ENCODE data around the gene NKX1-2.

Gene NKX1-2

DNA sequence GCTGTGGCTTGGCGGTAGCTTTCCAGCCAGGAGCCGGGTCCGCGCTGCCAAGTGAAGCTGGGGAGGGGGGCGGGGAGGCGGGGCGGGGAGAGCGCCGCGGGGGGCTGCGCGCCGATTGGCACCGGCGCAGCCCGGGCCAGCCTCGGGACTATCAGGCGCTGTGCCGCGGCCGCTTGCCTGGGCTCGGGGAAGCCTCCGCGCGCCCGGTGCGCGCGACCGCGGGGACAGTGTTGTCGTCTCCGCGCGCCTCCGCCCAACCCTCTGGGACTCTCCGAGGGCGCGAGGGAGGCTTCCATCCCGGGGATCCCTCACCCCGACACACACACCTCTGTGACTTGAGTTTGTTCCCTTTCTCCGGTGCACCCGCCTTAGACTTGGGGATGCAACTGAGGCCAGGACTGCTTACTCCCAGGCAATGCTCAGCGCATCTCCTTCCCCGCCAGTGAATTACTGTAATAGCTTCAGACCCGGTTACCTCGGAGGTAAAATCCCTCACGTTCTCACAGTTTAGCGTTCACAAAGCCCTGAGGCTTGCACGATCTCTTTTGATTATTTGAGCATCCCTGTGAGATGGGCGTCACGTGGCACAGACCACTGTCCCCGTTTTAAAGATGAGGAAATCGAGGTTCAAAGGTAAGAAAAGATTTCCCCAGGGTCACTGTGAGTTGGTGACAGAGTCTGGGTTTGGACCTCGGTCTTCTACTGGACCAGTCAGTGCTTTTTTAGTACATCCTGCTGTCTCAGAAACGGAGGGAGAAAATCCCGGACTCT is at the start of gene NKX1-2:
Gene NKX1-2, minus strand, starts transcription at position 24 of the 771 bp plus-strand sequence. CDS start 92 bp downstream, outside the sequence.
- peak; percentile 18 for DNase-seq (ENCODE audit: low spot score)

DNA sequence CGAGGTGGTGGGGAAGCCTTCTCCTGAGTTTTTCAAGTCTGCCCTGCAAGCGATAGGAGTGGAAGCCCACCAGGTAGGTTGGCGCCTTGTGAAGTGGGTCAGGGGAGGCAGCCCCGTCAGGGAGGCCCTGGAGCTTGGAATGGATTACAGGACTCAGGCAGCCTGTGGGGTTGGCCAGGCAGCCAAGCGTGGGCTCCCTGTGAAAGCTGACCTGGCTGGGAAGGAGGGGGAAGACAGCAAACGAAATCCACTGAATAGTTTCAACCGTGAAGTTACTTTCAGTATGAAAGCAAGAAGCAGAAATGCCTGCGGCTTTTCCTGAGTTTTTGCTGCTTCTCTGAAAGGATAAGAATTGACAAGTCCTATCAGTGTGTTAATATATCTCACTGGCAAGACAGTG is 48.2 kb upstream of the NKX1-2 start:
- DNase-seq (ENCODE audit: low spot score), result no peak

DNA sequence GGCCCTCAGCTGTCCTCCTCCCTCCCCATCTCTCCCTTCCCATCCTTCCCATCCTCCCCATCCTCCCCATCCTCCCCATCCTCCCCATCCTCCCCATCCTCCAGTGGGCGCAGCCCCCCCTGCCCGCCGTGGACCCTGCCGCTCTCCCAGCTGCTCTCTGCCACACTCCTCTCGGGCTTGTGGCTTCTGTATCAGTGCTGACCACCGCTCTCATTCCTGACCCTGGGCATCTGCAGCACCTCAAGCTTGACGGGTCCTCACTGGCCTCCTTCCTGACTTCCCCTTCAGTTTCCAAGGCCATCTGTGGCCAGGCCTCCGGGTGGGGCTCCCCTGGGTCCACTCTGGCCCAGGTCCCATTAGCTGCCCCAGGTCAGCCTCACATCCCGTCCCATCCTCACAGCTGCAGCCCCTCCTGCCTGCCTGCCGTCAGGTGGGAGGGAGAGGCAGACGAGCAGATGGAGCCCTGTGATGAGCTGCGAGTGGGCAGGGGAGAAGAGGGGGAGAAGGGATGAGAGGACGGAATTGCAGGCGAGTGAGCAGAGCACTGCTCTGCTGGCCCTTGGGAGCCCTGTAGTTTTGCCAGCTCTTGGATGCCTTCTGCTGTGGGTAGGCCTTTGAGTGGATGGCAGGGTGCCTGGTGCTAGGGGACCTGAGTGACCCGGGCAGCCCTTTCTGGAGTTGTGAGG is 47.5 kb upstream of the NKX1-2 start:
- DNase-seq (ENCODE audit: low spot score), result no peak

DNA sequence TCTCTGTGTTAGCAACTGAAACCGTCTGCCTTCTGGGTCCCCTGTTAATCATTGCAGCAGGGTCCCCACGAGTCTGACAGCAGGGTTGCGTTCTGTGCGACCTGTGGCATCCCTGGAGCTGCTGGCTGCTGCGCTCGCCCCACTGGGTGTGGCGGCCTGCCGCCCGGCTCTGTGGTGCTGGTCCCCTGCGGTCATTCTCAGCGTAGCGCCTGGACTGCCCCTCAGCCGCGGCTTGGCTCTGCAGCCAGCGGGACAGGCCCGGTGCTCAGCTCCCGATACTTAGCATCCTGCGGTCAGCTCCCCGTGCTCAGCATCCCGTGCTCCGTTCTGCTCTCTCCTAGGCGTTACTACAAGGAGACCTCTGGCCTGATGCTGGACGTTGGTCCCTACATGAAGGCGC is 46.8 kb upstream of the NKX1-2 start:
- DNase-seq (ENCODE audit: low spot score), result no peak

DNA sequence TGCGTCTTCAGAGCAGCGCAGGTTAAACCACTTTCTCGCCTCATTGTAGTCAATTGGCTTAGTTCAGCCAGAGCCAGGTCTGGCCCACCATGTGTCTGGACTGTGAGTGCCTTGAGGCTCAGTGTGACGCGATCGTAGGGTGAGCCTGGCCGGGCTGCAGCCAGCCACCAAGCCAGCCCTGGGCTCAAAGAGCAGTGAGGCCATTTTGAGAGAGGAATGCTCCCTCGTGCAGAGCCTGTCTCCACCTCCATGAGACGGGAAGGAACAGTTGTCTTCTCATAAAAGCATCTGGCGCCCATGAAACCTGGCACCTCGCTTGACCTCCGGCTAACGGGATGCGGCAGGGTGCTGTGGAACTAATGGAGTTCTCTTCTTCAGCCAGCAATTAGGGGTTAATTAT is 46.3 kb upstream of the NKX1-2 start:
- no peak for DNase-seq (ENCODE audit: low spot score)

DNA sequence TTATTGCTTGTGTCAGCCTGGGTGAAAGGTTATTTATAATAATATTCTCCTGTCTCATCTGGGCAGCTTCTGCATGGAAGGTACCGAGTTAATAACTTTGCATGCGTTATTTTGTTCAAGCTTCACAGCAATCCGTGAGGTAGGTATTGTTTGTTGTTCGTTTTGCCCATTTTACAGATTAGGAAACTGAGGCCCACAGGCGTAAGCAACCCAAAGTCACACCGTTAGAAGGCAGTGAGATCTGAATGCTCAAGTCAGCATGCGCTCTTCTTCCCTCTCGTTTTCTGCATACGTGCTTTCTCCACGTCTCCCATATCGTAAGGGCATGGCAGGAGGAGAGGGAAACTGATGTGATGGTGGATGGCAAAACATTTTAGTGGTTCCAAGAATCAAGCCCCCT is 45.9 kb upstream of the NKX1-2 start:
- DNase-seq (ENCODE audit: low spot score), result no peak

DNA sequence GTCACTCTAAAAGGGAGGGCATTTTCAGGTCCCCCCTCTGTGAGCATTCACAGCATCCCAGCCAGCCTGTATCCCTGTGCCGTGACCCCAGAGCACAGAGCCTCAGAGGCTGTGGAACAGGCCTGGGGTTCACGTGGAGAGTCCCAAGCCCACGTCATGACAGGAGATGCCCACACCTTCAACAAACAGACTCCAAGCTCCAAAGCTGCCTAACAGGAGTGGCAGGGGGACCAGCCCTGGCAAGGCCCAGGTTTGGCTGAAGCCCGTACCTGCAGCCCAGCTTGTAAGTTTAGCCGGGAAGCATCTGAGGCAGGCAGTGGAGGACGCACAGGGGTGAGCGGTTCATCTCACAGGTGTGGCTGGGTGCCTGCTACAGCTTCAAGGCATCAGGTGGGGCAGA is 45.3 kb upstream of the NKX1-2 start:
- DNase-seq (ENCODE audit: low spot score), result no peak

DNA sequence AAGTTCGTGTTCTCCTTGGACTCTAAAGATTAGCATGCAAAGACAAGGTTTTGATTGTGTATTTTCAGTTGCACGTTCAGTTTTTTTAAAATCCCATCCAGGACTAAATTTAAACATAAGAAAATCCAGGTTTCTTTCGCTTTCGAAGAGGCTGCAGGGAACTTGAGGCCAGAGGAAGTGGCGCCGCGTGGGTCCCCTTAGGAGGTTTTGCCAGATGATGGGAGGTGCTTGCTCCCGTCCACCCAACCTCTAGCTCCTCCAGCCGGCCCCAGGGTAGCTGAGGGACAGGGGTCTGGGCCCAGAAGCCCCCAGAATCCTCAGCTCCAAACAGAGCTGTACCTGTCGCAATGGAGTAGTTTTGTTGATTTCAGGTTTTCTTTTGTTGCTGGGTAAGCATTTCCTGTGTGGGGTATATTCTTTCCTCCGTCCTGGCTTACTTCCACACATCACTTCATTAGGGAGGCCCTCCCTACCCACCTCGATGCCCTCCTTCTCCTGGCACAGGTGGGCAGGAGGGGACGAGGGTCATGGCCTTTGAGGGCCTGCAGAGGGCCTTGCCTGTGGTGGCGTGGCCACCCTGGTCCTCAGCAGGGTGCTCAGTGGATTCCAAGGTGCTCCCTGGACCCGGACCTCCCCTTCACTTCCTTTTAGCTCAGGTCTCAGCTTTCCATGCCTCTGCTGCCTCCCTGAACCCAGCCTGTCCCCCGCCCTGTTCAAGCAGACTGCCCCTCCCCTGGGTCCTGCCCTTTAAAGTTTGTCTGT is 44.4 kb upstream of the NKX1-2 start:
- no peak for DNase-seq (ENCODE audit: low spot score)

DNA sequence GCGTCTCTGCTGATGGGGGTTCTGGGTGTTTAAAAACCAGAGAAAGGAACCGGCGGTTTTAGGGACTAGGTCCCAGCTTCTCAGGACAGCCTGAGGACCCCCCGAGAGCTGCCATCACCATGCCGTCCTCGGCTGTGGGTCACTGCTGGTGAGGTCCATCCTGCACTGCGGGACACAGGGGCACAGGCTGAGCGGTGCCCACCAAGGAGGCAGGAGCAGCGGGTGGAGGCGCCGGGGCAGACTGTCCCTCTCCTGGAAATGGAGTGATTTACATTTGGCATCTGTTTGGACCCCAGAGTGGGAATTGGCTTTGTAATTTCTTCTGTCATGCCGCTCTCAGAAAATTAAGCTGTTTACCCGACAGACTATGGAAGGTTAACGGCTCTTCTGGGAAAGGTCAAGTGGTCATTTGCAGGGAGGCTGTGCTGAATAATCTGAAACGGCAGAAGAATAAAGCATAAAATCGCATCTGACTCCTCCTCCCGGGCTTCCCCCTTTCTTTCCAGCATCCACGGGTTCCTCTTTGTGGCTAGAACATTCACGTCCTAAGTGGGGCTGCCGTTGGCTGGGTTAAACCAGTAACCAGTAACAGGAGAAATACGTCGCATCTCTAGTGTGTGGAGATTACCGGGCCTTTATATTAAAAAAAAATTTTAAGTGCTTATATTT is 43.5 kb upstream of the NKX1-2 start:
- no peak for DNase-seq (ENCODE audit: low spot score)

DNA sequence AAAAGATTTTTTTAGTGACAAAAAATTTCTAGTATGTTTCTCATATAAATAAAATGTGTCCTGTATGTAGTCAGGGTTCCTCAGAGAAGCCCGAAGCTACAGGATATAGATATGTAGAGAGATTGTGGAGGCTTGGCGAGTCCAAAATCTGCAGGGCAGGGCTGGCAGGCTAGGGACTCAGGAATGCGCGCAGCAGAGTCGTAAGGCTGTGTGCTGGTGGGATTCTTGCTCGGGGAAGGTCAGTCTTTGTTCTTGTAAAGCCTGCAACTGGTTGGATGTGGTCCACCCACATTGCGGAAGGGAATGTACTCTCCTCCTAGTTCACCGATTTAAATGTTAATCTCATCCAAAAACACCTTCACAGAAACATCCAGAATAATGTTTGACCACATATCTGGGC is 42.4 kb upstream of the NKX1-2 start:
- DNase-seq (ENCODE audit: low spot score), result no peak

DNA sequence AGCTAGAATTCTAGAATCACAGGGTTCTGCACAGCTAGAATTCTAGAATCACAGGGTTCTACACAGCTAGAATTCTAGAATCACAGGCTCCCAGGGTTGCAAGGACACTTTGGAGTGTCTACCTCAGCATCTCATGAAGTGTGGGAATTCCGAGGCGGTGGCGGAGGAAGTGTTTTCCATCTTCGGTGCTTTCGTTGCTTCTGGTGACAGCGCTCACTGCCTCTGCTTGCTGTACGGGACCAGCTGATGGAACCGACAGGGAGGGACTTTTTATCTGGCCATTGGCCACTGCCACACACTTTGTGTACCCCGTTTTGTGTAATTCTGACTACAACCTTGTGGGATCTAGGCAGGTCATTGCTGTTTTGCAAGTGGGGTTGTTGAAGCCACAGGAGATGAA is 41.3 kb upstream of the NKX1-2 start:
- no peak for DNase-seq (ENCODE audit: low spot score)

DNA sequence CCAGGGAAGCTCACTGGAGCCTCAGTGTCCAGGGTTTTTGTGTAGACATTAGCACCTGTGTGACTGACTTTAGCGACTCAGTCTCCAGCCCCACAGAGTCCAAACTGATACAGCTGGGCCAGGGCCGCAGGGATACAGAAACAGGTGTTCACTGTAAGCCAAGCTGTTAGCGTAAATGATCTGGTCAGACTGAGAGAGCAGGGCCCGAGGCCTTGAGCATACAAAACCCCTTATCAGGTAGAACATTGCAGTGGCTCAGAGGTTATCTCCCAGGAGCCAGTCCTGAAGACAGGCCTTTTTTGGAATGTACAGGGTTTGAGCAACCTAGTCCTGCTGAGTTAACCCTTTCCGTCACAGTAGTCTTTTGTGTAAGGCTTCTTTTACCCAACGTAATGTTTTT is 36.8 kb upstream of the NKX1-2 start:
- no peak for DNase-seq (ENCODE audit: low spot score)

DNA sequence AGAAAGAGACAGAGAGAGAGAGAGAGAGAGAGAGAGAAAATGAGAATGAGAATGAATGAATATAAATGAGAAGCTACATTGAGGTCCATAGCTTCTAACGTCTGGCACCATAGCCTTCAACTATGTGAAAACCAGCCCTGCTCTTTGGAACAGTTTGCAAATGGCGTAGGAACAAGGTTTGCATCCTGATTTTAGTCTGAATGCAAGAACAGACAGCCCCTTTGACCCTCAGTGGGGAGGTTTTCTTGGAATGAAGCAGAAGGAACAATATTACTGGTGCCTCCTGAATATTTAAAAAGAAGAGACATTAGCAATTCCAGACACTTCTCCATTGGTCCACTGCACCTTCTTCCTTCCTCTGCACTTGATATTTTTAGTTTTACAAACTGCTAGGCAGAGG is 34.8 kb upstream of the NKX1-2 start:
- no peak for DNase-seq (ENCODE audit: low spot score)

DNA sequence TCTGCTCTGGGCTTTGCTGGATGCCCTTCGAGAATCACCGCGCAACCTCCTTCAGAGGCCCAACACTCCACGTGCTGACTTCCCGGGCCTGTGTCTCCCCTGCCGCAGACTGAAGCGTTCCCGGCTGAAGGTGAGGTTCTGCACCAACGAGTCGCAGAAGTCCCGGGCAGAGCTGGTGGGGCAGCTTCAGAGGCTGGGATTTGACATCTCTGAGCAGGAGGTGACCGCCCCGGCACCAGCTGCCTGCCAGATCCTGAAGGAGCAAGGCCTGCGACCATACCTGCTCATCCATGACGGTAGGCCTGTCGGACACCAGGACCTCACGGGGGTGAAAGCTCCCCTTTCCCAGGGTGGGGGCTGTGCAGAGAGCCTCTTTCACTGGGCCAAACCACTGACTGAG is 34.2 kb upstream of the NKX1-2 start:
- DNase-seq (ENCODE audit: low spot score), result no peak

DNA sequence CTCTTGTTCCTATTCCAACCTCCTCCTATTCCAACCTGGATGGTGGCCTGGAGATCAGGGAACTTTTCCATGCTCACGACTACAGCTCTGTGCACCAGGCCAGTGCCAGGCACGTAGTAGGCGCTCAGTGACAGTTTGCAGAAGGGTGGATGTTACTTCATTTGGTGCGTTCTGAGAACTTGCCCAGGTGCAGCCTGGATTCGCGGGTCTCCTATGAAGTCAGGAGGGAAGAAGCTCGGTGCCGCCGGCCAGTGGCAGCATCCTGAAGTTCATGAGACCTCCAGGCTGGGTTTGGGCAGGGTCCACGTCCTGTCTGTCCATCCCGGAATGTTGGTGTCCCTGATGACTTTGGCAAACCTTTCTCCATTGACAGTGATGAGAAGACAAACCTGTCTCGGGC is 33.0 kb upstream of the NKX1-2 start:
- no peak for DNase-seq (ENCODE audit: low spot score)

DNA sequence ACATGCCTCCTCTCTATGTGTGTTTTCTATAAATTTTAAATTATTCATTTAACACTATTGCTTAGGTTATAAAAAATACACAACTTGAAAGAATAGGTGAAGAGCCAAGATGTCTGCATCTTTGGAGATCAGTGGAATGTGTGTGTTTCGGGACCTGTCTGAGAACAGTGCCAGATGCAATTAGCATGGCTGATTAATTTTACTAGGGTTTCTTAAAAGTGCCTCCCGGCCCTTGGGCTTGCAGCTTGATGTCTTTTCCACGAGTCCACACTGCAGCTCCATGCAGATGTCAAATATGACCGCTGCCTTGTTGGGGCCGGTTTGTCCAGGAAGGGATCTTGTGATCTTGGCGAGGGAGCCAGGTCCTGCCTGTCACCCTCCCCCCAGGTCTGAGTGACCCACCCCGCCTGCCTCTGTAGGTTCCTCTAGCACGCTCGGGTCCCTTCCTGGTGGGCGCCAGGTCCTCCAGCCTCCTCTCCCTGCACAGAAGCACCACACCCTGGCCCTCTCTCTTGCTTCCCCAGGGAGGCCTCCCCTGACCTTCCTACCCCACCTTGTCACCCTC is 32.5 kb upstream of the NKX1-2 start:
- DNase-seq (ENCODE audit: low spot score), result no peak

DNA sequence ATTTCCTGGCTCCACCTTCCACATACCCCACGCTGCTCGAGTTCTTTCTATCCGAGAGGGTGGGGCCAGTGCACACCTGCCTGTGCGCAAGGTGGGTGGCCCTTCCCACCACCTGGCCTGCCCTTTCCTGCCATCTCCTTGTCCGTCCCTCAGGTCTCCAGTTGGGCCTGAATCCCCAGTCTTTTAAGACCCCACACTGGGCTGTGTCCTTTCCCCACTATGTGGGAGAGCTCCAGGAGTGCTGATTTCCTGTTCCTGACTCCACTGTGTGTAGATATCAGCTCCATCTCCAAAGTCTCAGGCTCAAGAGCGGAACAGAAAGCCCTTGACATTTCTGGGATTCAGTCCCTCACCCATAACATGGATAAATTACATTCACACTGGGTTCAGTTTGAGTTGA is 31.9 kb upstream of the NKX1-2 start:
- DNase-seq (ENCODE audit: low spot score), result no peak

DNA sequence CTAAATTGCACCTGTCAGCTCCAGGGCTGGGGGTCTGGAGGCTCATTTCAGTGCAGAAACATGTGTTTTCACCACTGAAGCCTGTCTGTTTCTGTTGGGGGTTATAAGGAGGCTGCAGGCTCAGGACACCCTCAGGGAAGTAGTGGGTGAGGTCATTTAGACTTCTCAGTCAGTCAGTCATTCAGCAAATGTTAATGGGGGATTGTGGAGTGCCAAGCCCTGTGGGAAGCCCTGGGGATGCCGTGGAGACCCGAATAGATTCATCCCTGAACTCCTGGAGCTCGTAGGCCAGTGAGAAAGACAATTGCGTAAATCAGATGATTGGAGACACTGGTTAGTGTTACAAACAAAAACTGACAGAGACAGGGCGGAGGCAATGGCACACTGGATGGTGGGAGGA is 31.0 kb upstream of the NKX1-2 start:
- no peak for DNase-seq (ENCODE audit: low spot score)

DNA sequence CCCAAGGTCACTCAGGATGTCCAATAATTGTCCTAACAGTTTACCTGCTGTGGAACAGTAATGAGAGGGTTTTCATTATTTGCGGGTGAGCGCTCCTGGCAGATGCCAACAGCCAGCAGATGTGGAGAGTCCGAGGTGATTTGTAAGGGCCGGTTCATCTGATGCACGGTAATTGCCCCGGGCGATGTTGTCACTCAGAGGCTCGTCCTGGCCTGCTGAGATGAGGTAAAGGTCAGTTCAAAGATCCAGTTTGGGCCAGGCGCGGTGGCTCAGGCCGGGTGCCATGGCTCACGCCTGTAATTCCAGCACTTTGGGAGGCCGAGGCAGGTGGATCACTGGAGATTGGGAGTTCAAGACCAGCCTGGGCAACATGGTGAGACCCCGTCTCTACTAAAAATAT is 28.7 kb upstream of the NKX1-2 start:
- no peak for DNase-seq (ENCODE audit: low spot score)

DNA sequence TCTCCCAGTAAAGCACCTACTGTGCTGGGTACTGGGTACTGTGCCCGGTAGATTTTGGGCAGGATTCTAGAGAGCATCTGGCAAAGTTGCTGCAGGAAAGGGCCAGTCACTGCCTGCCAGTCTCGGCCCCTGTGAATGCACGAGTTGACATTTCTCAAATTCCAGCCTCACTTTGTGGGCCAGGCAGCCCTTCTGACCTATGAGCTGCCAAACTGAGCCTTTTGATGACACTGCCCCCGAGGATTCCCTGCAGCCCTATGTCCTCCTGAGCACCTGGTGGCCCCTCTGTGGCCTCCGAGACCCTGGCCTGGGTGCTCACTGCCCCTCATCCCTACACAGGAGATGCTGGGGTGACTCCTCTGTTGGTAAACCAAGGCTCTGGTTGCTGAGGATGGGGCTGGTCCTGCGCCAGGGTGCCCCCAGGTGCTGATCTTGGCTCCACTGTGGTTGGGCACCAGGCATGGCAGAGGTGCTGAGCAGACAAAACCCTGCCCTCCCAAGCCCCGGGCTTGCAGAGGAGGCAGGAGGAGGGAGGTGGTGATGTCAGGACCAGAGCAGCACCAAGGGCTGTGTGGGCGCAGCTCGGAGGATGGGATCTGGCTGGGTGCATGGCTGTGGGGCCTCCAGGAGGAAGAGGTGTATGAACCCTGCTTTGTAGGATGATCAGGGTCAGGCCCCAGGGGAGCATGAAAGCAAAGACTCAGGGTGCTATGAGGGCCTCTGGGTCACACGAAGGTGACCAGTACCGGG is 28.0 kb upstream of the NKX1-2 start:
- DNase-seq (ENCODE audit: low spot score), result no peak

DNA sequence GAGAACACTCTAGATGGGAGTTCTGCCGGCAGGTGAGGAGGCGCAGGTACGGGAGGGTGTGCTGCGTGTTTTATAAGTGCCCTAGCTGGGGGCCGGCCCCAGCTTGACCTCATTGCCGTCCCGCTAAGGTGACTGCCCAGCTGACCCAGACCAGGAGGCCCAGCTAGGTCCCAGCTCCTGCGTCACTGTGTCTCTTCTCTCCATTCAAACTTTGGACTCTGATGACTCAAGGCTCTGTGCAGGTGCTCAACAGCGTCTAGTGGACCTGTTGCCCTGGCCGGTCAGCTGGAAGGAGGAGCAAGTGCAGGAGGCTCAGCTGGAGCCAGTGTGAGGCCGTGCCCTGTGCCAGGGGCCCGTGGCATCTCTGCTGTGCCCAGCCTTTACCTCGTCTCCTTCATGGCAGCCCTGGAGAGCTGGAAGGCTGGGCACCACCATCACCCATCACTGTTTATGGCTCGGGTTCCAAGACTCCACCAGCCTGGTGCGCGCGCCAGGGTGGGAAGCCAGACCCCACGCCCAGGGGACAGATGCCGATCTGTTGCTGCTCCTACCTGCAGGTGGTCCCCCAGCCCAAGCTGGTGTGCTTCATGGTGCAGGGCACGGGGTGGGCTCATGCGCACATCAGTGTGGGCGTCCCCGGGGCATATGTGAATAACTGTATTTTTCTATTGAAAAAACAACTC is 26.3 kb upstream of the NKX1-2 start:
- no peak for DNase-seq (ENCODE audit: low spot score)
